Skin epidermis (tissue), 12 donors: ENCODE results near the gene ACADS.
A peak's percentile ranks its signal among the peaks of the same experiment; 100 is the strongest.

Experiments used
- H3K27ac ChIP-seq, 21 experiments: fragments of 200-600 bp; sonication (generic) in 11 of 21; one replicate each; pipeline ENCODE4 v1.5.0; 2020; ENCODE audit warnings: mild to moderate bottlenecking in 3 of 21, inconsistent platforms in 2 of 21, moderate library complexity in 2 of 21
- H3K4me3 ChIP-seq, 7 experiments: fragments of 200-600 bp; sonication (generic) in 2 of 7; one replicate each; pipeline ENCODE4 v1.5.0; 2020; ENCODE audit warnings: inconsistent platforms in 2 of 7, mild to moderate bottlenecking in 2 of 7, moderate library complexity in 1 of 7

ACADS gene

GRCh38 chr12:120771097-120771496 lies 45.5 kb downstream of the ACADS start:
- Histone ChIP-seq H3K4me3 (no peak overlapping the region), H3K27ac (no peak overlapping the region)

GRCh38 chr12:120774169-120774916 lies 48.7 kb downstream of the ACADS start:
- H3K27ac ChIP-seq = no peak overlapping the region

GRCh38 chr12:120775862-120776552 lies 50.4 kb downstream of the ACADS start:
- no peak overlapping the region for H3K4me3 ChIP-seq

More at GRCh38 chr12:120774169-120774916, 48.7 kb downstream of the ACADS start:
- no peak overlapping the region for H3K4me3 ChIP-seq

GRCh38 chr12:120783197-120783596 lies 57.6 kb downstream of the ACADS start:
- H3K27ac ChIP-seq = peak overlapping the region in 5 of 21 experiments; percentile 20 to 42 (median 32)

More at GRCh38 chr12:120775862-120776552, 50.4 kb downstream of the ACADS start:
- H3K27ac ChIP-seq = peak overlapping the region in 1 of 21 experiments; percentile 21

GRCh38 chr12:120784804-120785203 lies 59.2 kb downstream of the ACADS start:
- no peak overlapping the region for H3K4me3 ChIP-seq
- H3K27ac ChIP-seq = no peak overlapping the region

More at GRCh38 chr12:120783197-120783596, 57.6 kb downstream of the ACADS start:
- H3K4me3 ChIP-seq = no peak overlapping the region

- Histone ChIP-seq H3K4me3 (no peak overlapping the region), H3K27ac (no peak overlapping the region)
These were observed 62.3 kb downstream of the ACADS start for GRCh38 chr12:120787889-120788288.
